Activated CD4-positive, alpha-beta T cell treated with anti-CD3 and anti-CD28 coated beads for 36 hours (primary cell): ENCODE measurements around the gene CCAR1. TPM values are rescaled to one million over a fixed set of nuclear protein-coding genes. Genes with fewer than 3 reads are reported as not detected.
"Not testable (repeated sequence)": the region's sequence is repeated elsewhere in the genome, so short reads cannot be mapped to it uniquely, and the experiment has no call there.

Experiments
- ATAC-seq: fragments of 200-7000 bp; cut with Tn5 transposase; one replicate; pipeline ENCODE4 v1.10.0; 2021; ENCODE audit warnings: mild to moderate bottlenecking, moderate library complexity
- CTCF ChIA-PET: fragments of 350-600 bp; sonication (Branson Sonifier 250); formaldehyde crosslinking; loops from one replicate; lab custom pipeline; 2021; ENCODE audit warnings: antibody characterized with exemption; lab: Charles Lee
- POLR2A ChIA-PET: fragments of 350-600 bp; sonication (Branson Sonifier 250); formaldehyde crosslinking; loops from one replicate; lab custom pipeline; 2021; ENCODE audit warnings: antibody characterized with exemption, inconsistent platforms; lab: Charles Lee
- DNase-seq: peaks from one replicate; pipeline ENCODE4 v3.0.0-alpha.2; 2020
- H3K27ac Mint-ChIP-seq: one replicate; pipeline ENCODE4 v1.8.0; 2021; ENCODE audit warnings: mixed read lengths
- H3K27me3 Mint-ChIP-seq: one replicate; pipeline ENCODE4 v1.8.0; 2021; ENCODE audit warnings: mixed read lengths
- H3K36me3 Mint-ChIP-seq: one replicate; pipeline ENCODE4 v1.8.0; 2021; ENCODE audit warnings: low read depth, mixed read lengths
- H3K4me1 Mint-ChIP-seq: one replicate; pipeline ENCODE4 v1.8.0; 2021; ENCODE audit warnings: mixed read lengths
- H3K4me3 Mint-ChIP-seq: one replicate; pipeline ENCODE4 v1.8.0; 2021; ENCODE audit warnings: mild to moderate bottlenecking, moderate library complexity, mixed read lengths
- H3K9me3 Mint-ChIP-seq: one replicate; pipeline ENCODE4 v1.8.0; 2021; ENCODE audit warnings: low read depth, mixed read lengths
- intact Hi-C, 2 experiments: fragments of 100-400 bp; cut with DNase I in 1 of 2; cut with micrococcal nuclease in 1 of 2; formaldehyde crosslinking; loops; one replicate each; pipeline versions ENCODE4 v1.14.2 to v1.15.1; 2022 to 2024; cut with DNase I, micrococcal nuclease
- total RNA-seq, 2 experiments: library from RNA; stranded (reverse); gene quantifications; one replicate each; pipeline ENCODE4 v1.2.3, GENCODE V29; 2021

The CCAR1 gene
- total RNA-seq, 2 experiments from 2014 or later: 89.5 to 125 TPM

DNA sequence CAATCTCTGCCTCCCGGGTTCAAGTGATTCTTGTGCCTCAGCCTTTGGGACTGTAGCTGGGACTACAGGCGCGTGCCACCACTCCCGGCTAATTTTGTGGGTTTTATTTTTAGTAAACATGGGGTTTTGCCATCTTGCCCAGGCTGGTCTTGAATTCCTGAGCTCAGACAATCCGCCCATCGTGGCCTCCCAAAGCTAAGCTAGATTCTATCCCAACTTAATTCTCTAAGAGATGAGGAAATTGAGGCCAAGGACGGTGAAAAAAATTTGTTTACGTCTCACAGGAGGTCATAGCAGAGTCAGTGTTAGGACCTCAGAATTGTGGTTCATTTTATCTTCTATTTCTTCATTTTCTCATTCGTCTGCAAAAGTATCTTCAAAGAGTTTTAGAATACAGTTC is 6.1 kb downstream of the CCAR1 start:
- CTCF ChIA-PET: no interaction called here
- intact Hi-C loops: loop anchor here in 1 of 2 experiments (10.0 kb wide), 1 partner anchor 652 kb away; the partner anchor contains the start of gene HERC4
- H3K4me3 Mint-ChIP-seq: no peak overlapping the region

DNA sequence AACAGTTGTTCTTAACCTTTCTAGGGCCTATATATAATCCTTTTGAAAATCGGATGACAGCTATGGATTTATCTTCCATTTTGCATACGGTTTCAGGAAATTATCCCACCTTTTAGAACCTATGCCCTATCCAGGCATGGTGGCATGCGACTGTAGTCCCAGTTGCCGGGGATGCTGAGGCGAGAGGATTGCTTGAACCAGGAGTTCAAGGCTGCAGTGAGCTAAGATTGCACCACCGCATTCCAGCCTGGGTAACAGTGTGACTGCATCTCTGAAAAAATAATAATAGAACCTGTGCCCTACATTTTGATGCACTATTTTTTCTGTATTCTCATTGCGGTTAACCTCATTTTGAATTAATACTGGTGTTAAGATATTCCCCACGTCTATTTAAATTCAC is 11.6 kb downstream of the CCAR1 start:
- Mint-ChIP-seq H3K36me3 (peaks cover 45% of the 10 kb centered on the region), H3K9me3 (no peaks in the 10 kb centered on the region), H3K4me1 (peaks cover 6% of the 10 kb centered on the region), H3K27ac (no peak overlapping the region), H3K4me3 (no peak overlapping the region), H3K27me3 (no peaks in the 10 kb centered on the region)
- intact Hi-C loops: no loop called here
- ChIA-PET POLR2A (no interaction called here), CTCF (interaction anchor here (0.7 to 0.8 kb wide), 2 partner anchors 69 to 542 kb away, joined by 3 read pairs; no protein-coding TSS in a partner anchor)
- DNase-seq (no peak), ATAC-seq (no peak)

More for the DNA sequence above, 6.1 kb downstream of the CCAR1 start:
- Mint-ChIP-seq H3K36me3 (peaks cover 48% of the 10 kb centered on the region), H3K9me3 (no peaks in the 10 kb centered on the region), H3K4me1 (peaks cover 11% of the 10 kb centered on the region), H3K27me3 (no peaks in the 10 kb centered on the region), H3K27ac (no peak overlapping the region)
- ATAC-seq (no peak), DNase-seq (no peak)
- POLR2A ChIA-PET: interaction anchor here (0.9 kb wide), 1 partner anchor 402 kb away, joined by 3 read pairs; no protein-coding TSS in a partner anchor

DNA sequence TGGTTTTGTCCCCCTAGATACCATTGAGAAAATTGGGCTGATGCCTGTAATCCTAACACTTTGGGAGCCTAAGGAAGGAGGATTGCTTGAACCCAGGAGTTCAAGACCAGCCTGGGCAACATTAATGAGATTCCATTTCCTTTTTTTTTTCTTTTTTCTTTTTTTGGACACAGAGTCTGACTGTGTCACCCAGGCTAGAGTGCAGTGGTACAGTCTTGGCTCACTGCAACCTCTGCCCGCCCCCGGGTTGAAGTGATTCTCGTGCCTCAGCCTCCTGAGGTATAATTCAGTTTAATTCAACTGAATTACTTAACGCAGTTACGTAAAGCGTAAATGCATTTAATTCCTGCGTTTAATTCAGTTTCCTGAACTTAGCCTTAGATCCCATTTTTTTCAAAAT is 13.3 kb downstream of the CCAR1 start:
- ChIA-PET POLR2A (interaction anchor here (0.6 kb wide), 1 partner anchor 177 kb away, joined by 9 read pairs; no protein-coding TSS in a partner anchor), CTCF (interaction anchor here (1.5 kb wide), 1 partner anchor 183 kb away, joined by 4 read pairs; no protein-coding TSS in a partner anchor)
- DNase-seq (no peak), ATAC-seq (no peak)
- intact Hi-C loops: no loop called here
- peaks cover 5% of the 10 kb centered on the region for H3K4me1 Mint-ChIP-seq
- H3K27me3 Mint-ChIP-seq: no peaks in the 10 kb centered on the region
- no peak overlapping the region for H3K27ac Mint-ChIP-seq
- H3K9me3 Mint-ChIP-seq: no peaks in the 10 kb centered on the region
- peaks cover 52% of the 10 kb centered on the region for H3K36me3 Mint-ChIP-seq
- no peak overlapping the region for H3K4me3 Mint-ChIP-seq

DNA sequence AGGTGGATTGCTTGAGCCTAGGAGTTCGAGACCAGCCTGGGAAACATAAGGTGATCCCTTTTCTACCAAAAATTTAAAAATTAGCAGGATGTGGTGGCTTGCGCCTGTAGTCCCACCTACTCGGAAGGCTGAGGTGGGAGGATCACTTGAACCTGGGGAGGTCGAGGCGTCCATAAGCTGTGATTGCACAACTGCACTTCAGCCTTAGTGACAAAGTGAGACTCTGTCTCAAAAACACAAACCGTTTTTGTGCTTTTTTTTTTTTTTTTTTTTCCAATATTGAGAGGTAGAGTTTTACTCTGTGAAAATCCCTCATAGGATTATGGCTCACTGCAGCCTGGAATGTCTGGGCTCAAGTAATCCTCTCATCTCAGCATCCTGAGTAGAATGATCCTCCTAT is 14.1 kb downstream of the CCAR1 start:
- H3K36me3 Mint-ChIP-seq: peaks cover 55% of the 10 kb centered on the region
- no peak overlapping the region for H3K4me3 Mint-ChIP-seq
- intact Hi-C loops: no loop called here
- no peak overlapping the region for H3K27ac Mint-ChIP-seq
- no peaks in the 10 kb centered on the region for H3K27me3 Mint-ChIP-seq
- ATAC-seq (no peak), DNase-seq (no peak)
- ChIA-PET POLR2A (no interaction called here), CTCF (interaction anchor here (1.5 kb wide), 1 partner anchor 183 kb away, joined by 4 read pairs; no protein-coding TSS in a partner anchor)
- peaks cover 7% of the 10 kb centered on the region for H3K4me1 Mint-ChIP-seq
- no peaks in the 10 kb centered on the region for H3K9me3 Mint-ChIP-seq

DNA sequence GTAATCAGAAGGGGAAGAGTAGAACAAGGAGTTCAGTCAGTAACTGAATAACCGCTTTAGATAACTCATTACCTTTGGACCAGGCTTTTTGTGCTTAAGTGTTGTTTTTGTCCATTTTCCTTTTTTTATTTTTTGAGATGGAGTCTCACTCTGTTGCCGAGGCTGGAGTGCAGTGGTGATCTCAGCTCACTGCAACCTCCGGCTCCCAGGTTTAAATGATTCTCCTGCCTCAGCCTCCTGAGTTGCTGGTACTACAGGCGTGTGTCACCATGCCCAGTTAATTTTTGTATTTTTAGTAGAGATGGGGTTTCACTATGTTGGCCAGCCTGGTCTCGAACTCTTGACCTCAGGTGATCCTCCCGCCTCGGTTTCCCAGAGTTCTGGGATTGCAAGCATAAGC is 14.7 kb downstream of the CCAR1 start:
- intact Hi-C loops, H3K4me1 Mint-ChIP-seq, CTCF ChIA-PET, DNase-seq, H3K27ac Mint-ChIP-seq, H3K9me3 Mint-ChIP-seq, H3K4me3 Mint-ChIP-seq, ATAC-seq, POLR2A ChIA-PET, H3K27me3 Mint-ChIP-seq: not testable (repeated sequence)
- H3K36me3 Mint-ChIP-seq: peaks cover 56% of the 10 kb centered on the region

DNA sequence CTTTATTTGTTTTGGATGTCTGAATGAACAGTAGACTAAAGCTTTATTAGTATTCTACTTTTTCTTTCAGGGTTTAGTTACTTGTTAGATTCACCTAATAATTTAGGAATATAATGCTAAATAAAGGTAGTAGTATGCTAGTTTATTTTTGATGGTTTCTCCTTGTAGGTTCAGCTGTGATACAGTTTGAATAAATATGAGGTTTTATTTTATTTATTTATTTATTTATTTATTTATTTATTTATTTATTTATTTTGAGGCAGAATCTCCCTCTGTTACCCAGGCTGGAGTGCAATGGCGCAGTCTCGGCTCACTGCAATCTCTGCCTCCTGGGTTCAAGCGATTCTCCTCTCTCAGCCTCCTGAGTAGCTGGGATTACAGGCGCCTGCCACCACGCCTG is 19.6 kb downstream of the CCAR1 start:
- H3K4me3 Mint-ChIP-seq, H3K4me1 Mint-ChIP-seq, intact Hi-C loops, H3K9me3 Mint-ChIP-seq, H3K27me3 Mint-ChIP-seq, CTCF ChIA-PET, ATAC-seq, DNase-seq, POLR2A ChIA-PET, H3K27ac Mint-ChIP-seq: not testable (repeated sequence)
- H3K36me3 Mint-ChIP-seq: peaks cover 53% of the 10 kb centered on the region

DNA sequence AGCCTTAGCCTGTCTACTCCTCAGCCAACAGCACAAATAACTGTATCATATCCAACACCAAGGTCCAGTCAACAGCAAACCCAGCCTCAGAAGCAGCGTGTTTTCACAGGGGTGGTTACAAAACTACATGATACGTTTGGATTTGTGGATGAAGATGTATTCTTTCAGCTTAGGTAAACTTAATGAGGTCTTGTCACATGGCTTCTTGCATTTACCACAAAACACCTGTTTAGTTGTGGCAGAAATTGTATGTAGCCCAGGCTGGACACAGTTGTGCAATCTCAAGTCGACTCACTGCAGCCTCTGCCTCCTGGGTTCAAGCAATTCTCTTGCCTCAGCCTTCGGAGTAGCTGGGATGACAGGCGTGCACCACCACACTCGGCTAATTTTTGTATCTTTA is 21.4 kb downstream of the CCAR1 start:
- POLR2A ChIA-PET: no interaction called here
- ATAC-seq (no peak), DNase-seq (no peak)
- Mint-ChIP-seq H3K4me3 (no peak overlapping the region), H3K9me3 (no peaks in the 10 kb centered on the region), H3K4me1 (peaks cover 3% of the 10 kb centered on the region), H3K36me3 (peaks cover 43% of the 10 kb centered on the region), H3K27ac (no peak overlapping the region), H3K27me3 (no peaks in the 10 kb centered on the region)
- intact Hi-C loops: no loop called here
- CTCF ChIA-PET: interaction anchor here (0.8 to 1.0 kb wide), 2 partner anchors 13 to 194 kb away, joined by 3 read pairs; no protein-coding TSS in a partner anchor

DNA sequence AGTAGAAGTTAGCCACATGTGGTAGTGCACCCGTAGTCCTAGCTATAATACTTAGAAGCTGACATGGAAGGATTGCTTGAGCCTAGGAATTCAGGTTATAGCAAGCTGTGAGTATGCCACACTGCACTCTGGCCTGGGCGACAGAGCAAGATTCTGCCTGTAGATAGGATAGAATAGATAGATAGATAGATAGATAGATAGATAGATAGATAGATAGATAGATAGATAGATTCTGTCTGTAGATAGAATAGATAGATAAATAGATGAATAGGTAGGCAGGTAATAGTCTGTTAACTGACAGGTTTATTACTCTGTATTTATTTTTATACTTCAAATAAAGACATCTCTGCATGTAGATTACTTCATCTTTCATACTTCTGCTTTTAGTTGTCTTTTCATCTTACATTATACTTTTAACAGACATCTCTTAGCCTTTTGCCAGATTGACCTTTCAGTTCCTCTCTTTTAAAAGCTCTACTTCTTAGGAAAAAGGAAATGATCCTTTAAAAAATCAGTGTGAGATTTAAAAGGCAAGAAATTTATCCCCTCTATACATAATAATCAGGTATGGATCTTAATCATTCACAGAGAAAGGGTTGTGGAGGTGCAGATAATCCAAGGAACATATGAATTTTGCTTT is 31.8 kb downstream of the CCAR1 start:
- H3K27ac Mint-ChIP-seq: no peak overlapping the region
- no peak for ATAC-seq
- H3K9me3 Mint-ChIP-seq: no peaks in the 10 kb centered on the region
- no peaks in the 10 kb centered on the region for H3K4me1 Mint-ChIP-seq
- intact Hi-C loops: loop anchor here in 1 of 2 experiments (5.0 kb wide), 1 partner anchor 214 kb away; no protein-coding TSS in a partner anchor
- peaks cover 53% of the 10 kb centered on the region for H3K36me3 Mint-ChIP-seq
- ChIA-PET POLR2A (no interaction called here), CTCF (interaction anchor here (0.6 to 1.1 kb wide), 4 partner anchors 19 to 46 kb away, joined by 3 to 6 read pairs (median 4); no protein-coding TSS in a partner anchor)
- H3K27me3 Mint-ChIP-seq: no peaks in the 10 kb centered on the region
- DNase-seq: no peak
- H3K4me3 Mint-ChIP-seq: no peak overlapping the region

DNA sequence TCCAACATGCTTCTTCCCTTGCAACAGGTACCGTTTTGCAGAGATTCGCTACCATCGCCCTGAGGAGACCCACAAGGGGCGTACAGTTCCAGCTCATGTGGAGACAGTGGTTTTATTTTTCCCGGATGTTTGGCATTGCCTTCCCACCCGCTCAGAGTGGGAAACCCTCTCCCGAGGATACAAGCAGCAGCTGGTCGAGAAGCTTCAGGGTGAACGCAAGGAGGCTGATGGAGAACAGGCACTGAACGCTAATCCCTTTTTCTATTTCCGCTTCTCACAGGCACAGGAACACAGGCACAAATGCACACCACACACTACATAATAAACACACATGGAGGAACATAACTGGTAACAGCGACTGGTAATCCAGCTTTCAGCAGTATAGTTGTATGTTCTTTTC is 35.2 kb downstream of the CCAR1 start:
- ChIA-PET POLR2A (no interaction called here), CTCF (no interaction called here)
- peaks cover 44% of the 10 kb centered on the region for H3K36me3 Mint-ChIP-seq
- no peaks in the 10 kb centered on the region for H3K9me3 Mint-ChIP-seq
- H3K27me3 Mint-ChIP-seq: no peaks in the 10 kb centered on the region
- no peaks in the 10 kb centered on the region for H3K4me1 Mint-ChIP-seq
- H3K27ac Mint-ChIP-seq: no peak overlapping the region
- intact Hi-C loops: no loop called here
- ATAC-seq: no peak
- no peak overlapping the region for H3K4me3 Mint-ChIP-seq
- no peak for DNase-seq

DNA sequence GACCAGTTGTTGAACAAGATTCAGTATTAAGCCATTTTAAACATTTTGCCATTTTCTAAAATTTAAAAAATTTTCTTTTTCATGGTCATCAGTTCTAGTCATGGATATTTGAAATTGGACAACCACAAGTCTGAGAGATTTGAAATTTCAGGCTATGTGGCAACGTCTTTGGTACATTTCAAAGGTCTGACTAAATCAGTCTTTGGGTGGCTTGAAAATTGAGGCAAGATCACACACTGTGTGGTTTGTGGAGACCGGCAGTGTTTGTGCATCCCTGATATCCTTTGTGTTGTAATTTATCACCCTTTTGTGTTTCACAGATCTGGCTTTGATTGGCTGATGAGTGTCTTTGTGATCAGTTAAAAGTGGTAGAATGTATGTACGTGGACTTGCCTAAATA is 35.7 kb downstream of the CCAR1 start:
- Mint-ChIP-seq H3K27me3 (no peaks in the 10 kb centered on the region), H3K4me1 (no peaks in the 10 kb centered on the region), H3K36me3 (peaks cover 43% of the 10 kb centered on the region), H3K4me3 (no peak overlapping the region), H3K27ac (no peak overlapping the region), H3K9me3 (no peaks in the 10 kb centered on the region)
- intact Hi-C loops: no loop called here
- ChIA-PET POLR2A (no interaction called here), CTCF (no interaction called here)
- DNase-seq (no peak), ATAC-seq (no peak)

DNA sequence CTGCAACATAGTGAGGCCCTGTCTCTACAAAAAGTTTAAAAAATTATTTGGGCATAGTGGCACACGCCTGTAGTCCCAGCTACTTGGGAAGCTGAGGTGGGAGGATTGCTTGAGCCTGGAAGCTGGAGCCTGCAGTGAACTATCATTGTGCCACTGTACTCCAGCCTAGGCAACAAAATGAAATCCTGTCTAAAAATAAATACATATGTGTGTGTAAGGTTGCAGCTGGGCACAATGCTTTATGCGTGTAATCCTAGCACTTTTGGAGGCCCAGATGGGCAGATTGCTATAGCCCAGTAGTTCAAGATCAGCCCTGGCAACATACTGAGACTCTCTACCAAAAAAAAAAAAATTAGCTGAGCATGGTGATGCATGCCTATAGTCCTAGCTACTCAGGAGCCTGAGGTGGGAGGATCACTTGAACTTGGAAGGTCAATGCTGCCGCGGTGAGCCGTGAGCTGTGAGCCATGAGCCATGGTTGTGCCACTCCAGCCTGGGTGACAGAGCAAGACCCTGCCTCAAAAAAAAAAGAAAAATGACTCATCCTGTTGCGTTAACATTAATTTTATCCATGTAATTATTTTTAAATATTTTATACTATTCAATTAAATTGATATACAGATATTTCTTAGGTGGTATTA is 38.3 kb downstream of the CCAR1 start:
- DNase-seq: no peak
- Mint-ChIP-seq H3K27ac (no peak overlapping the region), H3K9me3 (no peaks in the 10 kb centered on the region), H3K4me1 (no peaks in the 10 kb centered on the region), H3K27me3 (no peaks in the 10 kb centered on the region), H3K36me3 (peaks cover 35% of the 10 kb centered on the region), H3K4me3 (no peak overlapping the region)
- CTCF ChIA-PET: interaction anchor here (0.6 kb wide), 1 partner anchor 402 kb away, joined by 5 read pairs; no protein-coding TSS in a partner anchor
- intact Hi-C loops: no loop called here
- no peak for ATAC-seq
- POLR2A ChIA-PET: interaction anchor here (0.7 kb wide), 1 partner anchor 9 kb away, joined by 3 read pairs; no protein-coding TSS in a partner anchor
